ENCODE data around the gene STH. TPM values are rescaled to one million over a fixed set of nuclear protein-coding genes. Genes with fewer than 3 reads are reported as not detected.

STH gene
- total RNA-seq, 2 donors from 2014 or later, result not detected

DNA sequence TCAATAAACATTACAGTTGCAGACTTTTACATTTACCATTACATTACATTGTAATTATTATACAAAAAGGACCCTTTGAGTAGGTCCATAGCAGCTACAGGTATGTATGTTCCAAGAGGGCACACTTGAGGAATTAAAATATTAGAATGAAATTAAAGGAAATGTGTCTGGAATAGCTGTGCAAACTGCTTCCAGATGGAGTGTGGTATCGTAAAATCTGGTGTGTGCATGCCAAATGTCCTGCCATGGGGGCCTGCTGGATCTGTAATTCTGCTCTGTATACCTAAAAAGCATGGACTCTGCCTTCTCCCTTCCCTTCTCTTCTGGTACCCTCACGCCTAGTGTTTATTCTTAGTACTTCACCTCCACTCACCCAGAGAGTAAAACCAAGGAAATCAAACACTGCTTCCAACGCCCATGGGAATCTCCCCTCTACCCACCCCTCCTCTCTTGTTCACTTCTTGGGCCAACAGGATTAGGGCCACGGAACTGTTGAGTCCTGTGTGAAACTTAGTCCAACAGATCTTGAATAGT, 38.7 kb downstream of the STH start:
- Histone ChIP-seq H3K4me1 (ENCODE audit: control insufficient read depth, insufficient read depth, low read length) (no peaks in the 10 kb centered on the region), H3K9me3 (ENCODE audit: control insufficient read depth, low read length) (no peaks in the 10 kb centered on the region), H3K36me3 (ENCODE audit: control insufficient read depth, insufficient read depth, low read length) (peaks cover 97% of the 10 kb centered on the region), H3K27me3 (ENCODE audit: control insufficient read depth, insufficient read depth, low read length, poor library complexity, severe bottlenecking) (no peaks in the 10 kb centered on the region), H3K4me3 (ENCODE audit: low read length) (no peak overlapping the region), H3K27ac (ENCODE audit: low read depth, low read length) (no peak overlapping the region), H3K9ac (ENCODE audit: extremely low read depth, low read length, poor library complexity, severe bottlenecking) (no peak overlapping the region)
- H3K36me3 Mint-ChIP-seq (ENCODE audit: low read depth), result peaks cover 79% of the 10 kb centered on the region
- no peak overlapping the region for H3K4me3 Mint-ChIP-seq
- no peak for DNase-seq
- no peaks in the 10 kb centered on the region for H3K27me3 Mint-ChIP-seq (ENCODE audit: insufficient read depth)
- no peaks in the 10 kb centered on the region for H3K9me3 Mint-ChIP-seq
- 92 to 95% methylated on average over 4 of the region's 4 CpGs for WGBS, 2 experiments (ENCODE audit: insufficient coverage in 1 of 2, insufficient read length in 1 of 2)
- TF ChIP-seq, protein P1, sequence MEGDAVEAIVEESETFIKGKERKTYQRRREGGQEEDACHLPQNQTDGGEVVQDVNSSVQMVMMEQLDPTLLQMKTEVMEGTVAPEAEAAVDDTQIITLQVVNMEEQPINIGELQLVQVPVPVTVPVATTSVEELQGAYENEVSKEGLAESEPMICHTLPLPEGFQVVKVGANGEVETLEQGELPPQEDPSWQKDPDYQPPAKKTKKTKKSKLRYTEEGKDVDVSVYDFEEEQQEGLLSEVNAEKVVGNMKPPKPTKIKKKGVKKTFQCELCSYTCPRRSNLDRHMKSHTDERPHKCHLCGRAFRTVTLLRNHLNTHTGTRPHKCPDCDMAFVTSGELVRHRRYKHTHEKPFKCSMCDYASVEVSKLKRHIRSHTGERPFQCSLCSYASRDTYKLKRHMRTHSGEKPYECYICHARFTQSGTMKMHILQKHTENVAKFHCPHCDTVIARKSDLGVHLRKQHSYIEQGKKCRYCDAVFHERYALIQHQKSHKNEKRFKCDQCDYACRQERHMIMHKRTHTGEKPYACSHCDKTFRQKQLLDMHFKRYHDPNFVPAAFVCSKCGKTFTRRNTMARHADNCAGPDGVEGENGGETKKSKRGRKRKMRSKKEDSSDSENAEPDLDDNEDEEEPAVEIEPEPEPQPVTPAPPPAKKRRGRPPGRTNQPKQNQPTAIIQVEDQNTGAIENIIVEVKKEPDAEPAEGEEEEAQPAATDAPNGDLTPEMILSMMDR (conservative IDR thresholded peaks at IDR 0.05), result no peak
- no peaks in the 10 kb centered on the region for H3K4me1 Mint-ChIP-seq
- no peak overlapping the region for H3K27ac Mint-ChIP-seq

DNA sequence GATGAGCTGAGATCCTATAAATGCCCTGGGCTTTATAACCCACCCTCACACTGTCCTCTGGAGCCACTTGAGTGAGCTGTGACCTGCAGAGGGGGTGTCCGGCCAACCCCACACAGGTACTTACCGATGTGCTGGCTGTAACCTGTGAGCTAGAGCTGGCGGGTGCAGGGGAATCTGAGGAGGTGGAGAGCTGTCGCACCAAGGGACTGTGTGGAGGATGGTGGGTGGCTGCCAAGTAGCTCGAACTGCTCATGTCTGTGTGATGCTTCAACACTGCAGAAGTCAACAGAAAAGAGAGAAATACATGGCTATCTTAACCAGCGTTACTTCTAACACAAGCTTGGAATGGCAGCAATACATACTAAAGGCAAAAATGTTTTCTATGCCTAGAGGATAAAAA, 39.4 kb downstream of the STH start:
- Mint-ChIP-seq H3K36me3 (ENCODE audit: low read depth) (peaks cover 79% of the 10 kb centered on the region), H3K4me1 (no peaks in the 10 kb centered on the region), H3K4me3 (no peak overlapping the region), H3K27me3 (ENCODE audit: insufficient read depth) (no peaks in the 10 kb centered on the region), H3K27ac (peak overlapping the region; percentile 26), H3K9me3 (no peaks in the 10 kb centered on the region)
- DNase-seq, result no peak
- H3K9me3 ChIP-seq (ENCODE audit: control insufficient read depth, low read length), result no peaks in the 10 kb centered on the region
- TF ChIP-seq, protein P1 (conservative IDR thresholded peaks at IDR 0.05), result no peak
- no peak overlapping the region for H3K4me3 ChIP-seq (ENCODE audit: low read length)
- H3K27ac ChIP-seq (ENCODE audit: low read depth, low read length), result no peak overlapping the region
- no peaks in the 10 kb centered on the region for H3K4me1 ChIP-seq (ENCODE audit: control insufficient read depth, insufficient read depth, low read length)
- H3K9ac ChIP-seq (ENCODE audit: extremely low read depth, low read length, poor library complexity, severe bottlenecking), result no peak overlapping the region
- no peaks in the 10 kb centered on the region for H3K27me3 ChIP-seq (ENCODE audit: control insufficient read depth, insufficient read depth, low read length, poor library complexity, severe bottlenecking)
- peaks cover 97% of the 10 kb centered on the region for H3K36me3 ChIP-seq (ENCODE audit: control insufficient read depth, insufficient read depth, low read length)
- WGBS, 2 experiments (ENCODE audit: insufficient coverage in 1 of 2, insufficient read length in 1 of 2), result 98% methylated on average over 5 to 6 of the region's 6 CpGs

DNA sequence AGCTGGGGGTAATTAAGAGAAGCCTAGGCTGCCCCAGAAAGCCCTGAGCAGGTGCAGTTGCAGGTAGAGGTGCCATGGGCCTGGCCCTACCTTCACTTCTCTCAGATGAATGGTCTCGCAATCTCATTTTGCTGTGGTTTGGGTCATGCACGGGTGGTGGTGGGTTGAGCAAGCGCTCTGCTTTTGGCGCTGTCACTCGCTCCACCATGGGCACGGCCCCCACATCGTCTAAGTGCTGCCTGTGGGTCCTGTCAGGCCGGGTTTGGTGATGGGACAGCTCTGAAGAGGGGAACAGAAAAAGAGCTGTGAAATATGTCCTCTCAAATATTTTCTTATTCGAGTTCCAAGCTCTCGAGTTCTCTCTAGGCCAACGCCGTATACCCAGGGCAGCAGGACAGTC, 39.9 kb downstream of the STH start:
- Mint-ChIP-seq H3K9me3 (no peaks in the 10 kb centered on the region), H3K27ac (peak overlapping the region; percentile 27), H3K4me1 (no peaks in the 10 kb centered on the region), H3K36me3 (ENCODE audit: low read depth) (peaks cover 80% of the 10 kb centered on the region), H3K4me3 (no peak overlapping the region), H3K27me3 (ENCODE audit: insufficient read depth) (no peaks in the 10 kb centered on the region)
- peaks cover 97% of the 10 kb centered on the region for H3K36me3 ChIP-seq (ENCODE audit: control insufficient read depth, insufficient read depth, low read length)
- H3K27me3 ChIP-seq (ENCODE audit: control insufficient read depth, insufficient read depth, low read length, poor library complexity, severe bottlenecking), result no peaks in the 10 kb centered on the region
- WGBS, 2 experiments (ENCODE audit: insufficient coverage in 1 of 2, insufficient read length in 1 of 2), result 96 to 98% methylated on average over 11 to 12 of the region's 12 CpGs
- H3K4me1 ChIP-seq (ENCODE audit: control insufficient read depth, insufficient read depth, low read length), result no peaks in the 10 kb centered on the region
- no peak overlapping the region for H3K27ac ChIP-seq (ENCODE audit: low read depth, low read length)
- DNase-seq, result no peak
- TF ChIP-seq, protein P1 (conservative IDR thresholded peaks at IDR 0.05), result no peak
- no peaks in the 10 kb centered on the region for H3K9me3 ChIP-seq (ENCODE audit: control insufficient read depth, low read length)
- H3K4me3 ChIP-seq (ENCODE audit: low read length), result no peak overlapping the region
- H3K9ac ChIP-seq (ENCODE audit: extremely low read depth, low read length, poor library complexity, severe bottlenecking), result no peak overlapping the region

Measured in endodermal cell (in vitro differentiated cells).